AG09309 (cell line): Measurements from ENCODE around the gene ARL8B.
"Not testable (repeated sequence)": the region's sequence is repeated elsewhere in the genome, so short reads cannot be mapped to it uniquely, and the experiment has no call there.

ENCODE experiments used
- DNase-seq: peaks from one replicate; pipeline ENCODE4 v3.0.0-alpha.2; 2010; ENCODE audit warnings: low read depth
- H3K4me3 ChIP-seq: 2 replicates; pipeline ENCODE4 v1.5.1; 2011; ENCODE audit warnings: mild to moderate bottlenecking, low read depth, low read length, moderate library complexity; ENCODE audit not compliant: control insufficient read depth
- CTCF ChIP-seq: IDR thresholded peaks from 2 replicates; pipeline ENCODE4 v1.5.1; 2011; ENCODE audit warnings: mild to moderate bottlenecking, low read depth, low read length, inconsistent platforms; ENCODE audit not compliant: insufficient read depth, control insufficient read depth; ENCODE audit errors: missing control alignments

The ARL8B gene

GRCh38 chr3:5122030-5122740 lies at the start of gene ARL8B:
Gene ARL8B, plus strand, starts transcription at chr3:5122292. Its CDS starts 174 bp downstream, at chr3:5122466.
- DNase-seq = no peak
- peak within 1 kb of the TSS; percentile 99 for H3K4me3 ChIP-seq
- peak; percentile 84 for TF ChIP-seq CTCF

GRCh38 chr3:5073374-5074085 lies 48.6 kb upstream of the ARL8B start:
- DNase-seq = no peak
- H3K4me3 ChIP-seq = no peak overlapping the region
- no peak for TF ChIP-seq CTCF

- peak; percentile 62 for DNase-seq
- TF ChIP-seq CTCF = no peak
- H3K4me3 ChIP-seq = no peak overlapping the region
These were observed 43.9 kb upstream of the ARL8B start for GRCh38 chr3:5078151-5078550.

- no peak for TF ChIP-seq CTCF
- no peak overlapping the region for H3K4me3 ChIP-seq
- DNase-seq = no peak
These were observed 42.3 kb upstream of the ARL8B start for GRCh38 chr3:5079761-5080160.

GRCh38 chr3:5080779-5081550 lies 41.1 kb upstream of the ARL8B start:
- DNase-seq = no peak
- TF ChIP-seq CTCF = no peak
- no peak overlapping the region for H3K4me3 ChIP-seq

GRCh38 chr3:5081973-5082788 lies 39.9 kb upstream of the ARL8B start:
- not testable (repeated sequence) for H3K4me3 ChIP-seq, DNase-seq

- no peak for DNase-seq
- TF ChIP-seq CTCF = no peak
- no peak overlapping the region for H3K4me3 ChIP-seq
These were observed 39.3 kb upstream of the ARL8B start for GRCh38 chr3:5082789-5083115.
